Prostate gland (tissue), 2 donors: ENCODE measurements around the gene SAMD9.

ENCODE experiments used
- CTCF ChIP-seq, 4 experiments: fragments of 200-600 bp in 2 of 4; fragments of 450-650 bp in 2 of 4; sonication (generic) in 2 of 4; IDR thresholded peaks; 1 replicate in 3 of 4; 2 replicates in 1 of 4; pipeline ENCODE4 v1.5.1; 2016 to 2019; ENCODE audit warnings: antibody characterized with exemption in 4 of 4, mild to moderate bottlenecking in 2 of 4, moderate library complexity in 2 of 4
- POLR2A ChIP-seq: fragments of 450-650 bp; IDR thresholded peaks from one replicate; pipeline ENCODE4 v1.6.1; 2016; ENCODE audit warnings: antibody characterized with exemption, mild to moderate bottlenecking
- POLR2AphosphoS5 ChIP-seq: sonication (generic); formaldehyde crosslinking; IDR thresholded peaks from one replicate; pipeline ENCODE4 v1.6.1; 2017; ENCODE audit warnings: antibody characterized with exemption

- no peak for TF ChIP-seq CTCF (IDR thresholded peaks at IDR 0.05)
- TF ChIP-seq POLR2A: no peak
- TF ChIP-seq POLR2AphosphoS5: no peak
These were observed 22.9 kb upstream of the SAMD9 start for GRCh38 chr7:93140582-93141191.
